NCI-H2081 (cell line): Measurements from ENCODE around the gene FADS2.
"Not testable (repeated sequence)": the region's sequence is repeated elsewhere in the genome, so short reads cannot be mapped to it uniquely, and the experiment has no call there.

Experiments used
- DNase-seq, 2 experiments: peaks; one replicate each; lab custom pipeline; 2025; lab: John Stamatoyannopoulos, UW

FADS2 gene

DNA sequence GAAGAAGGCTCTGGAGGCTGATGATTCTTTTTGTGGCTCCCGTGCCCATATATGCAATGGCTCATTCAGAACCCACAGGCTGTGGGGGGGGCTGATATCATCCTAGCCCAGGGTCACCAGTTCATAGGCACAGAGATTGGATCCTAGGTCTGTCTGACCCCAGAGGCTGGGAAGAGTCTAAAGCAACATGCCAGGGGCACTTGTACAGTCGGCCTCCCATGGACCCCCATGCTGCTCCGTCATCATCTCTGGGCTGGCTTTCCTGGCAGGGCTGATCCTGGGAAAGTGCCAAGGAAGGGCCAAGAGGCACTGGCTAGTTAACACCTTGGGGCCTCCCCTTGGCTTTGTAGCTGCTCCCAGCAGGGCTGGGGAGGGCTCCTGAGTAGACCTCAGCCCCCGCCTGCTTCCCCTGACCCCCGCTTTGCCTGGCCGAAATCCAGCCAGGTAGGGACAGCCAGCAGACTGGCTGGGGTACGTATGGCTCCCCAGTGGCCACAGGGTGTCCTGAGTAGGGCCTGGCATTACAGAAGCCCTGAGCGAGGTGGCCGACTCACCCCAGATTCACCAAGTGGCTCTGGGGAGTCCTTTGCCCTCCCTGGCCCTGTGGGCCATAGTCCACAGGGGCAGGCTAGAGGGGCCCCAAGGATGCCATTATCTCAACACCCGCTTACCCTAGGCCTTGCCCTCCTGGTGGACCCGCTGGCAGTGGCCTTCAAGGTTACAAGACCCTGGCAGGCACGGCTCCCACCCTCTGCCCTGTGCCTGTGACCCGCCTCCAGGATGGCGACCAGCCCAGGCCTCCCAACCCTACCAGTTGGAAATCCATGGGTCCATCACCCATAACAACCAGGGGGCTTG is 40.7 kb downstream of the FADS2 start:
- DNase-seq = no peak

DNA sequence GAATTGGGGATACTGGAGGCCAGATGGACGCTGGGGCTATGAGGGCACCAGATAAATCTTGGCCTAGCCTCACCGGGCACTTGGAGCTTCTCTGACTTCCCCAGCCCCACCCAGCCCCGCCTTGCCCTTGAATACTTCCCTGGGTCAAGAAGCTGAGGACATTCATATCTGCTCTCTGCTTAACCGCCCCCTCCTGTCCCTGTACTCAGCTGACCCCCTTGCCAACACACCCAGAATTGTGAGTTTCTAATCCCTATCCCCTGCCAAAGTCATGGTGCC is 41.3 kb downstream of the FADS2 start:
- DNase-seq = no peak

DNA sequence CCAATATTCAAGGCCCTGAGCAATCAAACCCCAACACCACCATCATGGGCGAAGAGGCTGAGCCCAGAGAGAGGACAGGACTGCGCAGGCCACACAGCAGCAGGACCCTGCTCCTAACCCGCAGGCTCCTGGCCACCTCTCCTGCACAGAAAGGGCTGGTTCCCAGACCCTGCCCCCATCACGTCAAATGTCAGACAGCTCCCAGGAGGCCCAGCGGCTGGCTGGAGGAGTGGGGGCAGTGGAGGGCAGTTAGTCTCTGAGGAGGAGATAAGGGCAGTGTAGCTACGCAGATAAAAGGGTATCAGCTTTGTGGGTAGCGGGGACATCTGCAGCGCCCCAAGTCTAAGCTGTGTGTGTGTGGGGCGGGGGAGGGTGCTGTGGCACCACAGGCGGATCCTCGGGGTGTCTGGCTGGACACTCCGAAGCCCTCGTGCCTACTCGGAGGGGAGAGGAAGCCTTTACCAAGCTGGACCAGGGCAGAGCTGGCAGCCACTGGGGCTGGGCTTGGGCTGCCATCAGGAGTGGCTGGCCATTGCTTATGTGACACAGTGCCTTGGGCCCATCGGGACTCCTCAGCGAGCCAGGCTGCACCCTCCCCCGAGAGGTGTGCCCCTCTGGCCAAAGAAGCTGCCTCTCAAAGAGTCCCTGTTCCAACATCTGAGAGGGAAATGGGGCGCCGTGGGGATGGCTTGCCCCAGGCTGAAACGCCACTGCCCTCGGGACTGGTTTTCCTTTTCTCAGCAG is 41.8 kb downstream of the FADS2 start:
- DNase-seq = no peak

DNA sequence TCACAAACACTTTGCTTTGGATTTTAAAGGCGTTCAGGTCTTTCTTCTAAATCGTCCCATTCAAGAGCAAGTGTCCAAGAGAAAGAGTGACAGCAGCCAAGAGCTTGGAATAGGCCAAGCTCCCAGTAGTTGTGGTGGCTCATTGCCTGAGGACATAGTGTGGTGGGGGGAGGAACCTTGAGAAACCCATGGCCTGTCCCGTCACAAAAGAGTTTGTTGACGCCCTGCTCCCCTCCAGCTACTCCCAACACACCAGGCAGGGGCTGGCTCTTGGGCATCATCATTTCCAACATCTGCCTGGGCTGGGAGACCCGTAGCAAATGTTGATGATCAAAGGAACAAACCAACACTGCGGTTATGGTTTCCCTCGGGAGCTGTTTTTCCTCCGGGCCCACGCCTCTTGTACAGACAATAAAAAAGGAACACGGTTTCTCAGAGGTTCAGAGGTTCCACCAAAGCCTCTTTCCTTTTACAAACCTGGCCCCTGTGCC is 42.5 kb downstream of the FADS2 start:
- no peak for DNase-seq

DNA sequence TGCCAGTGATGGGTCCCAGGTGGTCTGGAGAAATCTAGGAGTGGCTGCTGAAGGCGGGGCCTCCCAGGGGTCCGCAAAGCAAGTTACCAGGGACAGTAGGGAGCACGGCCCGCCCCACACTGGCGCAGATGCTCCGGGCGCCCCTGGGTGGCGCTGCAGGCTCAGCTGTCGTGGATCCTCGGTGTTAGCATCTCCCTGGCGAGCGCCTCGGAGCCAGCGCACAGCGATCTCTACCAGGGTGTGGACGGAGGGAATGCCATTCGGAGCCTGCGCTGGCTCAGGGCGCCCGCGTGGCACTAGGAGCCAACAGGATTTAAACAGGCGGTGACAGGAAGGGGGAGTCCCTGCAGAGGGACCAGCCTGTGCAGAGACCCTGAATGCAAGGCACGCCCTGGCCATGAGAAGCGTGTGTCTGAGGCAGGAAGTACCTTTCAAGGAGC is 43.1 kb downstream of the FADS2 start:
- peak; percentile 74 to 78 for DNase-seq

DNA sequence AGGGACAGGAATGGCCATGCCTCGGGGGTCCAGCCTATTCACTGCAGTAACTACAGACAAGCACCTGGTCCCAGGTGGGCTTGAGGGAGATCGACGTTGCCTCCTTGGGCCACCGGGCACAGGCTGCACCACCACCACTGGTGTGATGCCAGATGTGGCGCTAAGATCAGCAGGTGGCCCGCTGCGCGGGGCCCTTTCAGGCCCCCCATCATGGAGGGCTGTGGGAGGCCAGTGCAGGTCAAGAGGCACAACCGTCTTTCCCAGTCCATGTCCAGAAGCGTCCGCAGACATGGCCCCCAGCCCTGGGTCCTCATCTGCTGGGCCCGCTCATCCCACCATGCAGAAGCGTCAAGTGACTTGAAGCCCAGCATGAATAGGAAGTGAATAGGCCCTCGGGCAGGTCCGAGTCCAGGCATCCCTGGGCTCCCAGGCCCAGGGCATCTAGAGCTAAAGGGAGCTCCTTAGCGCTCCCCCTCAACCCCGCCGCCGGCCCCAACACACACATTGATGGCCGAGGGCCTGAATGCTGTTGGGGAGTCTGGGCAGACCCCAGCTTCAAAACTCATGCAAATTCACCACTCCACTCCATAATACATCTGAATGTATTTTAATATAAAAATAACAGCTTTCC is 45.0 kb downstream of the FADS2 start:
- no peak for DNase-seq

DNA sequence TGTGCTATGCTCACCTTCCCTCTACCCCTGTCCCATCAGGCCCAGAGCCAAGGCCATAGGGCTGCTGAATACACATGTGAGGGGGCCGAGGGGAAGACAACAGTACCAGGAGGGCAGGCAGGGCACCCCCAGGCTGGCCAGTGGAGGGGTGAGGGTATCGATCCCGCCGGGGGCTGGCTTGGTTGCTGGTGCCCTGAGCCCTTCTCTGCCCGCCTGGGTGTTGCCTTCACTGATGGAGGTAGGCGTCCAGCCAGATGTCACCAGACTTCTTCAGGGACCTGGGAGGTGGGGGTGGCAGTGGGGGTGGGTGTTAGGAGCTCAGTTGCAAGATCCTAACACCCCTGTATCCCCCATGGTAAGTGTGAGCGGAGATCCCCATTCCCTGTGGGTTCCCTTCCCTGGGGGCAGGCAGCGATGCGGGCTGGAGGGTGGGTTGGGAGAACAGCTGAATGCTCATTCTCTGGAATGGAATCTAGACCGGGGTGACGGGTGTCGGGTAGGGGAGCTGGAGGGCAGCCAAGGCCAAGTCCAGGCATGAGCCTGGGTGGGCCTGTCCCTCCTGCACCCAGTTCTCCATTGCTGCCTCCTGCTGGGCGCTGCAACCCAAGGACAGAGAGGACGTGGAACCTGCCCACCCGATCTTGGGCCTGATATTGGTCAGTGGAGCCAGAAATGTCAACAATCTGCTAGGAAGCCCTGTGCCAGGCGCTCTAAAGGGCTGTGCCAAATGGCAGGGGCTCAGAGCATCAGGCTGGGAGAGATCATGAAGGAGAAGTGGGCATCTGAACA is 45.7 kb downstream of the FADS2 start:
- no peak for DNase-seq

DNA sequence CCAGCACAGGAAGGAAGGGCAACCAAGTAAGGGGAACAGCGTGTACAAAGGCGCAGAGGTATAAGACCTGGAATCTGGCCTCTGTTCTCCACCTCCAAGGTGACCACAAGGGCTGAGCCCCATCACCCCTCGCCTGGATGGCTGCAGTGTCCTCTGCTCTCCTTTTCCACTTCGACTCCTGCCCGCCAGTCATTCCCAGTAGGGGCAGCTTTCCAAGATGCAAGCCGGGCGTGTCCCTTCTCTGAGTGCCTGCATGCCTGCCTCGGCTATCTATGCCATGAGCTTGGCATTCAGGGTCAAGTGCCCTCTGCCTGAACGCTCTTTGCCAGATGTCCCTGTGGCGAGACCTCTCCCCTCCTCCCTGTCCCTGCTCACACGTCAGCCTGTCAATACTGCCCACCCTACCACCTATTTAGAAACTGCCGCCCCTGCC is 46.3 kb downstream of the FADS2 start:
- DNase-seq = no peak

DNA sequence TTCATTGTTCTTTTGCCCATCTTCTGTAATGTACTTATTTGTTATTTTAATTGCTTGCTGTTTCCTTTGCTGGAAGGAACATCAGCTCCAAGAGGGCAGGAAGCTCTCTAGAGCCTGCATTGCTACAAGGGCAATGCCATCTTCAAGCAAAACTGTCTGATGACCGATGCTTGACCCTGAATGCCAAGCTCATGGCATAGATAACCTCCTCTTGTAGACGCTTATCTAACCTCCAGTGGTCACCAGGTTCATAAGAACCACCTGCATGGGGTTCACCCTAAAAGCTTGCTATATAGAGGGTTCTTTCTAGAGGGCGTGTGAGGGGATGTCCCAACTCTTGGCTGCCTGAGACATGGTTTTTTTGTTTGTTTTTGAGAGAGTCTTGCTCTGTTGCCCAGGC is 46.8 kb downstream of the FADS2 start:
- DNase-seq = no peak

DNA sequence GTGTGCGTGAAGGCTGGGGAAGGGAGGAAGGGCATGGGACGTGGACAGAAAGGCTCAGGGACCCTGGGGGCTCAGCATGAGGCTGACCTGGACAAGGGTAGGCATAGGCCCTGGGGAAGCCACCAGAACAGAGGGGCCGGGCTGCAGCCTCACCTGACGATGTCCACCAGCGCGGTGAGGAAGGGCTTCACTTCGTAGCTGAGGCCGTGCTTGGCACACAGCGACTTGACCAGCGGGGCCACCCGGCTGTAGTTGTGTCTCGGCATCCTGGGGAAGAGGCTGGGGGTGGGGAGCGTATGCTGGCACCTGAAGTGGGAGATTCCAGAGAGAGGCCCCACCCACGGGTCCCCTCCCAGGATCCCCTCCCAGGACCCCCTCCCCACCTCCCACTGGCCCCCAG is 47.6 kb downstream of the FADS2 start:
- no peak for DNase-seq

DNA sequence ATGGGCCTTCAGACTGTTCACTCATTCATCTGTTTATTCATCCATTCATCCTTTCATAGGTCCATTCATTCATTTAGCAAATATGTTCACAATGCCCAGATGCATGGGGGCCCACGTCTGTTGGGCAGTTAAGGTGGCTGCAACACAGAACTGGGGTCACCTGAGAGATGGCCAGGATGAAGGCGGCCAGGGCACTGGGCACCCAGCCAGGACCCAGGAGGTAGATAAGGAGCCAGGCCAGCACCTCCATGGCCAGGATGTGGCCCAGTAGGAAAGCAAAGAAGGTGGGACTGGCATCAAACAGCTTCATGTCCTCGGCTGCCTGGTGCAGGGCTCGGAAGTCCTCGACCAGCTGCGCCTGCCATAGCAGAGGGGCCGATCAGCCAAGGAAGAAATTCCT is 51.1 kb downstream of the FADS2 start:
- DNase-seq = no peak

DNA sequence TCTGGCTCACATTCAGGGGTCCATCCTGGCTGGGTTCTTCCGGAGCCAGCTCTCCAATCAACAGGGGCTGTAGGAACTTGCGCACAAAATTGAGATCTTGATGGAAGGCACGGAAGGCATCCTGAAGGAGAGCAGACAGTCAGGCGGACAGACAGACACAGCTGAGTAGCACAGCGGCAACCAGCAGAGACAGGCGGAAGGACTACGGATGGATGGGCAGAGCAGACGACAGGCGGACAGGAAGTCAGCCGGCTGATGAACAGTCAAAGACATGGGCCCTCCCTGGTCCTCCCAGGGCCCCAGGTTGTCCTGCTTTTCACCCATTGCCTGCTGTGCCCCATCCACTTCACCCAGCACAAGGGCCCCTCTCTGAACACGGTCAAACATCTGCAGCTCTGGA is 51.9 kb downstream of the FADS2 start:
- DNase-seq = no peak

DNA sequence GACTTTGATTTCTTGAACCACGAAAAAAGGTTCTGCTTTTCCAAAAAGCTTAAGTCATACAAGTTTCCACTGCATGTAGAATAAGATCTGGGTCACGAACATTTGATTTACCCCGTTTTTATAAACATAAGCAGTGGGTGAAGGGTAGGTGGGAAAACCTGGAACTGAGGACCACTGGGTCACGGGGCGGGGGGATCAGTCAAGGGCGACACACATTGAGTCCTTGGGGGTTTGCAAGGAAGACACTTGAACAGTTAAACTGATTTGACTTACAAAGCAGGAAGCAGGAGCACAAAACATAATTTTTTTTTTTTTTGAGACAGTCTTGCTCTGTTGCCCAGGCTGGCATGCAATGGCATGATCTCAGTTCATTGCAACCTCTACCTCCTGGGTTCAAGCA is 52.4 kb downstream of the FADS2 start:
- DNase-seq = no peak

DNA sequence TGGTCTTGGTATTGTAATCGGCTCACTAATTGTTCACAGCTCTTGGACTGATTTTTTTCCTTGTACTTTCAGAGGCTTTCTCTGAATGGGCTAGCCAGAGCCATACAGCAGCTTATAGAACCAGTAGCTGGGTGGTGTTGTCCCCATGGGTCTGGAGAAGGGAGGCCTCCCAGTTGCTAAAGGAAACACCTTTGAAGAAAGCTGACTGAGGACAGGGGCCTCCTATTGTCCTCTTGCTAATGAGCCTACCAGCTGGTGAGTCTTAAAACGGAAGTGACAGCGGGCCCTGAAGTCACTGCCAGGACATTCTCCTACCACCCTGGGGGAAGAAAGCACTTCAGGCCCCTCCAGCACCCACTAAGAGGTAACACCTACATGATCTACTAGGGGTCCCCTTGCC is 53.3 kb downstream of the FADS2 start:
- DNase-seq = no peak

DNA sequence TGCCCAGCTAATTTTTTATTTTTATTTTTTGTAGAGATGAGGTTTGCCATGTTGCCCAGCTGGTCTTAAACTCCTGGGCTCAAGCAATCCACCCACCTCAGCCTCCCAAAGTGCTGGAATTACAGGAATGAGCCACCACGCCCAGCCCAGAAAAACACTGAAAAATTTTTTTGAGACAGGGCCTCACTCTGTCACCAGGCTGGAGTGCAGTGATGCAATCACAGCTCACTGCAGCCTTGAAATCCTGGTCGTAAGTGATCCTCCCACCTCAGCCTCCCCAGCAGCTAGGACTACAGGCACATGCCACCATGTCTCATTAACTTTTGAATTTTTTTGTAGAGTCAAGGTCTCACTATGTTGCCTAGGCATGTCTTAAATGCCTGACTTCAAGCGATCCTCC is 54.2 kb downstream of the FADS2 start:
- DNase-seq = not testable (repeated sequence)

DNA sequence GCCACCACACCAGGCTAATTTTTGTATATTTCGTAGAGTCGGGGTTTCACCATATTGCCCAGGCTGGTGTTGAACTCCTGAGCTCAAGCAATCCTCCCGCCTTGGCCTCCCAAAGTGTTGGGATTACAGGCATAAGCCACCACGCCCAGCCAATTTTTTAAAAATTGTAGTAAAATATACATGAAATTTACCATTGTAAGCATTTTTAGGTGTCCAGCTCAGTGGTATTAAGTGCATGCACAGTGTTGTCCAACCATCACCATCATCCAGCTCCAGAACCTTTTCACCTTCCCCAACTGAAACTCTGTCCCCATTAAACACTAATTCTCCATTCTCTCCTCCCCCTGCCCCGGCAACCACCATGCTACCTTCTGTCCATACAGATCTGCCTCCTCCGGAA is 54.8 kb downstream of the FADS2 start:
- DNase-seq = no peak

DNA sequence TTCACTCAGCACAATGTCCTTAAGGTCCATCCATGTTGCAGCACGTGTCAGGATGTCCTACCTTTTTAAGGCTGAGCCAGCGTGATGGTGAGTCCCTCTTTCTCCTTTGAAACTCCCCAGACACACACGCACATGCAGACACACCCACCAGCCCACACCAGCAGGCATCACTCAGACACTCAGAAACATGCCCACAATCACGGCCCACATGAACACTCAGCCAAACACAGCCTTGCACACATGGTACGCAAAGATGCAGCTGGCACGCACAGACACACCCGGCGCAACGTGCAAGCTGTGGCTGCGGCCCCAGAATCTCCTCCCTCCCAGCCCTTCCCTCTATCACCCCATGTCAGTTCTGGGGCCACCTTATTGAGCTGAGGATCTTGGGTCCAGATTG is 55.2 kb downstream of the FADS2 start:
- DNase-seq = no peak

DNA sequence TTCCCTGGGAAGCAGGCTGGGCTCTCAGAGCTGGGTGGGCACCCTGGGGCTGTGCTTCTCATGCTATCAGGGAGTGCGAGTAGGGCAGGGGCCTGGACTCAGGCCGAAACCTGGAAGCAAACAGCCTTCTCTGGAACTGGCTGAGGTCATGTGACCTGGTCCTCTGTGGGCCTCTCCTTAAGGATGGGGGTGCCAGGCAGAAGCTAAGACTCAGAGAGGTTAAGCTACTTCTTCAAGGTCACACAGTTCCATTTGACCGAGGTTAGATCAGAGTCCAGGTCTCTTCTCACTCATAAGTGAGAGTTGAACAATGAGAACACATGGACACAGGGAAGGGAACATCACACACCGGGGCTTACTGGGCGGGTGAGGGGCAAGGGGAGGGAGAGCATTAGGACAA is 55.8 kb downstream of the FADS2 start:
- DNase-seq = no peak

DNA sequence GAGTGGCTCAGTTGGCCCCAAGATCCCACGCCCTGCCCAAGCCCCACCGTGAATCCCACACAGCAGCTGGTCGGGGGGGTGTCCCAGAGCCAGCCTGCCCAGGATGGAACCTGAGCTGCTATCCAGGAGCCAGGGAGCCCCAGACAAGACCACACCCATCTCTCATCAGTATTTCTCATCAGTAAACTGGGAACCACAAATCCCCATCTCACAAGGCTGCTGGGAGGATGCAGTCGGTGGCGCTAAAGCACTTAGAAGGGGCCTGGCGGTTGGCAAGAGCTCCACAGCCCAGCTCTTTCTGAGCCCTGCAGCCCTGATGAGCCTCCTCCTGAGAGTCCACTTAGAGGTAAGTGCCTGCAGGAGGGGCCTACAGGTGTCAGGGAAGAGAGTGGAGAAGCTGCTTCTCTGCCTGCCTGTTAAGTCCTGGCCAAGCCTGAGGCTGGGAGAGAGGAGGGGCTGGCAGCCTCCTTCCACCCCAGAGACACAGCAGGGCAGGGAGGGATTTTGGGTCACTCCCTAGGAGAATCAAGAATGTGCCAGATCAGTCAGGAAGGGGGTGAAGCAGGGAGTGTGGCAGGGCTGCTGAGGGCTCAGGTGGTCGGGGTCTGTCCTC is 57.2 kb downstream of the FADS2 start:
- DNase-seq = no peak

DNA sequence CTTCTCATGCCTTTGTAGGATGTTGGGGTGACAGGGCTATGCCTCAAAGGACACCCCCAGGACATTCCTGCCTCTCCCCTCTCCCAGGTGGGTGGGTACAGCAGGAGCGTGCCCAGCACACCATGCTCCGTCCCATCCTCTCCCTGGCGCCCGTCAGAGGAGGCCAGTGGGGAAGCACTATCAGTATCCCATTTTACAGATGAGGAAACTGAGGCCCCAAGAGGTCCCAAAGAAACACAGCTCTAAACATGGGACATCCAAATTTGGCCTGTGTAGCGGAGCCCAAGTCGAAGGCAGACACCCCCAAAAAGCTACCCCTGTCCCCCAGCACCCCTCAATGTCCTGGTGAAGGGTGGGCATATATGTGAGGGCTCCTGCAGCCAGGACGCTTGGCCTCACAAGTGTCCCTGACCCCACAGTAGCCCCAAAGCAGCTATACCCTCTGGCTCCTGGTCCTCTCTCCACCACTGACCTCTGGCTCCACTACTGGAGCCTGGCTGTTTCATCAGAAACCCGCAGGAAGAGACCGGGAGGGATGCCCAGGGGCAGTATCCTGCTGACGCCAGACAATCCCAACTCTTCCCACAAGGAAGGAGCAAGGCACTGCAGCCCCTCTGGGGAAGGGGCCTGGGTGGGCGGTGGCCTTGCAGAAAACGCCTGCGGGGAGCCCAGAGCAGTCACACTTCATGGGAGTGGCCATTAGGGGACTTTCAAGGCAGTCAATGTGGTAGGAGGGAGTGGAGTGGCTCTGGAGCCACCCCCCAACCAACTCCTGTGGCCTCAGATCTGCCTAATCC is 57.9 kb downstream of the FADS2 start:
- no peak for DNase-seq

DNA sequence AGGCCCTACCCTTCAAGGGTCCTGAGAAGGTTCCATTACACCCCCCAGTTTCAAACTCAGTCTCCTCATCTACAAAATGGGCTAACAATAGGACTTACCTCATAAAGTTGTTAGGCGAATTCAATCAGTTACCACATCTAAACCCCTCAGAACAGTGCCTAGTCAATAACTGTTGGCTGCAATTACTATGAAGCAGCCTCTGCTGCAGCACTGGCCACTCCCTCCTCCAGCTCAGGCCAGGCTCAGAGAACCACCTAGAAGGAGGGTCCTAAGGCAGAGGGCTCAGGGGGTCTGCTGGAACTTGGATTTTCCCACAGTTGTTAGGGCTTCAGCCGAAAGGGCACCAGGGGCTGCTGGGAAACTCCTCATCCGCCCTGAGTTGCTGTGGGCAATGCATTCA is 58.5 kb downstream of the FADS2 start:
- DNase-seq = no peak
